ENCODE measurements around the gene ANKRD37.
"Not testable (repeated sequence)": the region's sequence is repeated elsewhere in the genome, so short reads cannot be mapped to it uniquely, and the experiment has no call there.

The ANKRD37 gene

GRCh38 chr4:185396724-185397385 is at the start of gene ANKRD37:
ANKRD37 (plus strand) TSS chr4:185396841; CDS start chr4:185396924, 83 bp downstream.
- DNase-seq (ENCODE audit: low read depth): no peak

- no peak for DNase-seq (ENCODE audit: low read depth)
Observed at GRCh38 chr4:185346975-185347601, 49.6 kb upstream of the ANKRD37 start.

- DNase-seq (ENCODE audit: low read depth): no peak
Observed at GRCh38 chr4:185351691-185352090, 45.0 kb upstream of the ANKRD37 start.

- no peak for DNase-seq (ENCODE audit: low read depth)
Observed at GRCh38 chr4:185352202-185352601, 44.4 kb upstream of the ANKRD37 start.

GRCh38 chr4:185352741-185353140 is 43.9 kb upstream of the ANKRD37 start:
- DNase-seq (ENCODE audit: low read depth): no peak

- no peak for DNase-seq (ENCODE audit: low read depth)
Observed at GRCh38 chr4:185357211-185357610, 39.4 kb upstream of the ANKRD37 start.

- no peak for DNase-seq (ENCODE audit: low read depth)
Observed at GRCh38 chr4:185357733-185358440, 38.8 kb upstream of the ANKRD37 start.

GRCh38 chr4:185358514-185358913 is 38.1 kb upstream of the ANKRD37 start:
- peak; percentile 70 for DNase-seq (ENCODE audit: low read depth)

GRCh38 chr4:185358959-185359358 is 37.7 kb upstream of the ANKRD37 start:
- peak; percentile 68 for DNase-seq (ENCODE audit: low read depth)

- DNase-seq (ENCODE audit: low read depth): peak; percentile 71
Observed at GRCh38 chr4:185359767-185360446, 36.7 kb upstream of the ANKRD37 start.

GRCh38 chr4:185361872-185362271 is 34.8 kb upstream of the ANKRD37 start:
- no peak for DNase-seq (ENCODE audit: low read depth)

- DNase-seq (ENCODE audit: low read depth): not testable (repeated sequence)
Observed at GRCh38 chr4:185362570-185362969, 34.1 kb upstream of the ANKRD37 start.

- DNase-seq (ENCODE audit: low read depth): no peak
Observed at GRCh38 chr4:185363251-185363650, 33.4 kb upstream of the ANKRD37 start.

- DNase-seq (ENCODE audit: low read depth): no peak
Observed at GRCh38 chr4:185364886-185365285, 31.8 kb upstream of the ANKRD37 start.

GRCh38 chr4:185369731-185370130 is 26.9 kb upstream of the ANKRD37 start:
- DNase-seq (ENCODE audit: low read depth): no peak

GRCh38 chr4:185370268-185370949 is 26.2 kb upstream of the ANKRD37 start:
- DNase-seq (ENCODE audit: low read depth): no peak

- no peak for DNase-seq (ENCODE audit: low read depth)
Observed at GRCh38 chr4:185371702-185372101, 24.9 kb upstream of the ANKRD37 start.

- no peak for DNase-seq (ENCODE audit: low read depth)
Observed at GRCh38 chr4:185374027-185374426, 22.6 kb upstream of the ANKRD37 start.

- no peak for DNase-seq (ENCODE audit: low read depth)
Observed at GRCh38 chr4:185374573-185374972, 22.1 kb upstream of the ANKRD37 start.

- DNase-seq (ENCODE audit: low read depth): no peak
Observed at GRCh38 chr4:185378264-185378663, 18.4 kb upstream of the ANKRD37 start.

- DNase-seq (ENCODE audit: low read depth): no peak
Observed at GRCh38 chr4:185379326-185380295, 17.0 kb upstream of the ANKRD37 start.
